Vagina (tissue), 2 donors: ENCODE data around the gene POR. TPM values are rescaled to one million over a fixed set of nuclear protein-coding genes. Genes with fewer than 3 reads are reported as not detected.

ENCODE experiments used
- DNase-seq, 2 donors: peaks; one replicate each; pipeline ENCODE4 v3.0.0-alpha.2; 2017; ENCODE audit errors: extremely low spot score in 2 of 2
- H3K27ac ChIP-seq: fragments of 200-600 bp; sonication (generic); one replicate; pipeline ENCODE4 v1.5.1; 2019
- H3K27me3 ChIP-seq: fragments of 200-600 bp; sonication (generic); one replicate; pipeline ENCODE4 v1.5.1; 2019
- H3K36me3 ChIP-seq, 2 donors: fragments of 200-600 bp; sonication (generic); one replicate each; pipeline ENCODE4 v1.5.1; 2017 to 2019
- H3K4me1 ChIP-seq: fragments of 200-600 bp; sonication (generic); one replicate; pipeline ENCODE4 v1.5.1; 2019
- H3K4me3 ChIP-seq, 2 donors: fragments of 200-600 bp; sonication (generic); 1 replicate in 1 of 2; 2 replicates in 1 of 2; pipeline ENCODE4 v1.5.1; 2016 to 2019
- H3K9me3 ChIP-seq: fragments of 200-600 bp; sonication (generic); one replicate; pipeline ENCODE4 v1.5.1; 2019
- CTCF ChIP-seq, 3 experiments: fragments of 450-650 bp in 2 of 3; fragments of 200-600 bp in 1 of 3; sonication (generic) in 1 of 3; IDR thresholded peaks; one replicate each; pipeline ENCODE4 v1.5.1; 2017 to 2019; ENCODE audit warnings: antibody characterized with exemption in 3 of 3, mild to moderate bottlenecking in 2 of 3, moderate library complexity in 2 of 3
- POLR2A ChIP-seq, 2 donors: fragments of 450-650 bp; IDR thresholded peaks; one replicate each; pipeline ENCODE4 v1.6.1; 2017; ENCODE audit warnings: antibody characterized with exemption in 2 of 2, mild to moderate bottlenecking in 2 of 2, moderate library complexity in 2 of 2
- POLR2AphosphoS5 ChIP-seq, 2 donors: sonication (generic); formaldehyde crosslinking; IDR thresholded peaks; one replicate each; pipeline ENCODE4 v1.9.0; 2017; ENCODE audit warnings: antibody characterized with exemption in 2 of 2, mild to moderate bottlenecking in 2 of 2, low read depth in 1 of 2; ENCODE audit not compliant: insufficient read depth in 1 of 2
- intact Hi-C: fragments of 100-400 bp; cut with DNase I; formaldehyde crosslinking; loops from one replicate; pipeline ENCODE4 v1.15.1; 2023
- total RNA-seq: library from RNA; depleted of rRNA; stranded (reverse); fragments of >200 nt; gene quantifications from one replicate; pipeline ENCODE4 v1.2.3, GENCODE V29; 2016

POR gene
- total RNA-seq, 1 donor from 2014 or later, result 94.3 TPM

- Histone ChIP-seq H3K27me3 (no peaks in the 10 kb centered on the region), H3K36me3 (no peaks in the 10 kb centered on the region), H3K9me3 (no peaks in the 10 kb centered on the region), H3K4me1 (peaks cover 45% of the 10 kb centered on the region), H3K4me3 (no peak overlapping the region), H3K27ac (no peak overlapping the region)
- intact Hi-C loops, result loop anchor here (5.0 kb wide), 1 partner anchor 45 kb away; no protein-coding TSS in a partner anchor
- DNase-seq, result no peak
- no peak for TF ChIP-seq POLR2AphosphoS5 (IDR thresholded peaks at IDR 0.05; ENCODE audit: insufficient read depth in 1 of 2, low read depth in 1 of 2)
- no peak for TF ChIP-seq CTCF (IDR thresholded peaks at IDR 0.05)
- TF ChIP-seq POLR2A (IDR thresholded peaks at IDR 0.05), result no peak
These were observed 2.0 kb downstream of the POR start for GRCh38 chr7:75916685-75917634.

- H3K4me3 ChIP-seq, result no peak overlapping the region
- no peaks in the 10 kb centered on the region for H3K36me3 ChIP-seq
- H3K4me1 ChIP-seq, result peaks cover 38% of the 10 kb centered on the region
- intact Hi-C loops, result no loop called here
- no peaks in the 10 kb centered on the region for H3K9me3 ChIP-seq
- no peak overlapping the region for H3K27ac ChIP-seq
- no peaks in the 10 kb centered on the region for H3K27me3 ChIP-seq
- no peak for TF ChIP-seq POLR2A (IDR thresholded peaks at IDR 0.05)
- TF ChIP-seq POLR2AphosphoS5 (IDR thresholded peaks at IDR 0.05; ENCODE audit: insufficient read depth in 1 of 2, low read depth in 1 of 2), result no peak
- no peak for DNase-seq
These were observed 5.6 kb downstream of the POR start for GRCh38 chr7:75920431-75921161.

- no peaks in the 10 kb centered on the region for H3K36me3 ChIP-seq
- no peak overlapping the region for H3K4me3 ChIP-seq
- intact Hi-C loops, result no loop called here
- H3K4me1 ChIP-seq, result peaks cover 30% of the 10 kb centered on the region
- no peak for DNase-seq
- no peak overlapping the region for H3K27ac ChIP-seq
- H3K9me3 ChIP-seq, result no peaks in the 10 kb centered on the region
- no peaks in the 10 kb centered on the region for H3K27me3 ChIP-seq
- no peak for TF ChIP-seq POLR2AphosphoS5 (IDR thresholded peaks at IDR 0.05; ENCODE audit: insufficient read depth in 1 of 2, low read depth in 1 of 2)
- TF ChIP-seq POLR2A (IDR thresholded peaks at IDR 0.05), result no peak
- TF ChIP-seq CTCF (IDR thresholded peaks at IDR 0.05), result no peak
These were observed 6.5 kb downstream of the POR start for GRCh38 chr7:75921479-75921878.

GRCh38 chr7:75922966-75923603 is 8.1 kb downstream of the POR start:
- TF ChIP-seq POLR2A (IDR thresholded peaks at IDR 0.05) (no peak), POLR2AphosphoS5 (IDR thresholded peaks at IDR 0.05; ENCODE audit: insufficient read depth in 1 of 2, low read depth in 1 of 2) (no peak), CTCF (IDR thresholded peaks at IDR 0.05) (no peak)
- Histone ChIP-seq H3K36me3 (no peaks in the 10 kb centered on the region), H3K27ac (no peak overlapping the region), H3K27me3 (no peaks in the 10 kb centered on the region), H3K4me1 (peaks cover 23% of the 10 kb centered on the region), H3K9me3 (no peaks in the 10 kb centered on the region), H3K4me3 (no peak overlapping the region)
- DNase-seq, result no peak
- intact Hi-C loops, result no loop called here

GRCh38 chr7:75924256-75924655 is 9.3 kb downstream of the POR start:
- Histone ChIP-seq H3K27ac (no peak overlapping the region), H3K27me3 (no peaks in the 10 kb centered on the region)
- intact Hi-C loops, result no loop called here

More at GRCh38 chr7:75924256-75924655, 9.3 kb downstream of the POR start:
- DNase-seq, result no peak
- Histone ChIP-seq H3K36me3 (no peaks in the 10 kb centered on the region), H3K4me1 (peaks cover 17% of the 10 kb centered on the region), H3K9me3 (no peaks in the 10 kb centered on the region), H3K4me3 (no peak overlapping the region)
- no peak for TF ChIP-seq POLR2A (IDR thresholded peaks at IDR 0.05)
- no peak for TF ChIP-seq POLR2AphosphoS5 (IDR thresholded peaks at IDR 0.05; ENCODE audit: insufficient read depth in 1 of 2, low read depth in 1 of 2)
- TF ChIP-seq CTCF (IDR thresholded peaks at IDR 0.05), result no peak
